PC-3 (cell line): ENCODE data around the gene ZNF79. TPM values are rescaled to one million over a fixed set of nuclear protein-coding genes. Genes with fewer than 3 reads are reported as not detected.

ENCODE experiments used
- ATAC-seq: fragments of 200-7000 bp; cut with Tn5 transposase; 2 replicates; pipeline ENCODE4 v1.9.1; 2020; ENCODE audit warnings: mild to moderate bottlenecking, moderate library complexity
- Bru-seq: library from RNA; stranded (reverse); fragments of 400-500 nt; gene quantifications from one replicate; lab custom pipeline; 2021; lab: Mats Ljungman, UMichigan
- BruChase-seq, 2 experiments: library from RNA; stranded (reverse); fragments of 400-500 nt; gene quantifications; one replicate each; lab custom pipeline; 2021; lab: Mats Ljungman, UMichigan
- BruUV-seq: library from RNA; stranded (reverse); fragments of 400-500 nt; replicated peaks from 2 replicates; lab custom pipeline; 2021; lab: Mats Ljungman, UMichigan
- CTCF ChIA-PET: fragments of 300-600 bp; sonication (Branson Sonifier 250); formaldehyde crosslinking; loops from one replicate; lab custom pipeline; 2022; ENCODE audit warnings: antibody characterized with exemption; lab: Charles Lee
- POLR2A ChIA-PET: fragments of 300-600 bp; sonication (Branson Sonifier 250); formaldehyde crosslinking; loops from one replicate; lab custom pipeline; 2022; ENCODE audit warnings: antibody characterized with exemption; ENCODE audit not compliant: unreplicated experiment; lab: Charles Lee
- DNase-seq: peaks from one replicate; pipeline ENCODE4 v3.0.0-alpha.2; 2015
- H2AFZ ChIP-seq: fragments of 300-600 bp; sonication (generic); 2 replicates; pipeline ENCODE4 v1.6.0; 2016; ENCODE audit warnings: antibody characterized with exemption, low read length
- H3F3A ChIP-seq: fragments of 300-600 bp; sonication (generic); one replicate; pipeline ENCODE4 v1.6.0; 2017; ENCODE audit warnings: antibody characterized with exemption, low read length, control low read depth, mild to moderate bottlenecking; ENCODE audit not compliant: unreplicated experiment
- H3K27ac ChIP-seq: fragments of 300-600 bp; sonication (generic); 2 replicates; pipeline ENCODE4 v1.5.1; 2016; ENCODE audit warnings: mild to moderate bottlenecking, low read length
- H3K27me3 ChIP-seq: fragments of 300-600 bp; sonication (generic); 2 replicates; pipeline ENCODE4 v1.6.1; 2016; ENCODE audit warnings: low read length, mixed read lengths
- H3K36me3 ChIP-seq: fragments of 300-600 bp; sonication (generic); 2 replicates; pipeline ENCODE4 v1.6.1; 2016; ENCODE audit warnings: low read depth, mixed run types, low read length, mixed read lengths
- H3K4me1 ChIP-seq: fragments of 300-600 bp; sonication (generic); 2 replicates; pipeline ENCODE4 v1.5.1; 2016; ENCODE audit warnings: low read length; ENCODE audit not compliant: insufficient read depth
- H3K4me2 ChIP-seq: fragments of 300-600 bp; sonication (generic); 2 replicates; pipeline ENCODE4 v1.6.0; 2016; ENCODE audit warnings: low read length
- H3K4me3 ChIP-seq: fragments of 300-600 bp; sonication (generic); 2 replicates; pipeline ENCODE4 v1.5.1; 2016; ENCODE audit warnings: mild to moderate bottlenecking, low read length, mixed read lengths
- H3K79me2 ChIP-seq: fragments of 300-600 bp; sonication (generic); 2 replicates; pipeline ENCODE4 v1.6.1; 2017; ENCODE audit warnings: low read length, mixed read lengths
- H3K9ac ChIP-seq: fragments of 300-600 bp; sonication (generic); 2 replicates; pipeline ENCODE4 v1.6.0; 2016; ENCODE audit warnings: mild to moderate bottlenecking, low read length
- H3K9me2 ChIP-seq: fragments of 300-600 bp; sonication (generic); replicated peaks from 2 replicates; pipeline ENCODE4 v1.6.1; 2016; ENCODE audit warnings: mixed run types, low read length, mixed read lengths
- H3K9me3 ChIP-seq: fragments of 300-600 bp; sonication (generic); 2 replicates; pipeline ENCODE4 v1.6.1; 2016; ENCODE audit warnings: low read length, mixed read lengths
- H4K20me1 ChIP-seq: fragments of 300-600 bp; sonication (generic); 2 replicates; pipeline ENCODE4 v1.6.1; 2016; ENCODE audit warnings: low read length, mixed read lengths
- EZH2 ChIP-seq: fragments of 300-600 bp; sonication (generic); IDR thresholded peaks from one replicate; pipeline ENCODE4 v1.6.1; 2017; ENCODE audit warnings: antibody characterized with exemption, mild to moderate bottlenecking, low read length; ENCODE audit not compliant: unreplicated experiment
- EZH2phosphoT487 ChIP-seq: fragments of 300-600 bp; sonication (generic); IDR thresholded peaks from 2 replicates; pipeline ENCODE4 v1.6.1; 2018; ENCODE audit warnings: mild to moderate bottlenecking, antibody characterized with exemption, low read length, borderline replicate concordance
- intact Hi-C: fragments of 100-400 bp; cut with micrococcal nuclease; formaldehyde crosslinking; loops from 2 replicates; pipeline ENCODE4 v1.9.0; 2023
- long read RNA-seq: library from polyadenylated mRNA; unstranded; transcript quantifications from one replicate; pipeline ENCODE4 v2.0.0, GENCODE V29; 2021; ENCODE audit not compliant: unreplicated experiment
- total RNA-seq: library from RNA; depleted of rRNA; stranded (reverse); fragments of >200 nt; gene quantifications from 2 replicates; pipeline ENCODE4 v1.2.3, GENCODE V29; 2014; rRNA removed
- TF ChIP-seq, protein P1 (sequence below): fragments of 300-600 bp; sonication (generic); conservative IDR thresholded peaks from 2 replicates; pipeline ENCODE4 v1.5.1; 2017; ENCODE audit warnings: antibody characterized with exemption, low read depth, mild to moderate bottlenecking, low read length

ZNF79 gene
- 4.9 and 5.8 TPM in 2 replicates for total RNA-seq
- percentile 62 among the genes with signal in this experiment for Bru-seq, nascent RNA
- BruChase-seq, experiment 1, labeled RNA remaining after a 6-hour chase, result percentile 67 among the genes with signal in this experiment
- percentile 63 among the genes with signal in this experiment for BruChase-seq, experiment 2, labeled RNA remaining after a 2-hour chase
- long read RNA-seq, partial matches to known transcripts, result 1 of 17 reads
- long read RNA-seq, other reads (novel, unspliced or antisense), result 10 of 17 reads

DNA sequence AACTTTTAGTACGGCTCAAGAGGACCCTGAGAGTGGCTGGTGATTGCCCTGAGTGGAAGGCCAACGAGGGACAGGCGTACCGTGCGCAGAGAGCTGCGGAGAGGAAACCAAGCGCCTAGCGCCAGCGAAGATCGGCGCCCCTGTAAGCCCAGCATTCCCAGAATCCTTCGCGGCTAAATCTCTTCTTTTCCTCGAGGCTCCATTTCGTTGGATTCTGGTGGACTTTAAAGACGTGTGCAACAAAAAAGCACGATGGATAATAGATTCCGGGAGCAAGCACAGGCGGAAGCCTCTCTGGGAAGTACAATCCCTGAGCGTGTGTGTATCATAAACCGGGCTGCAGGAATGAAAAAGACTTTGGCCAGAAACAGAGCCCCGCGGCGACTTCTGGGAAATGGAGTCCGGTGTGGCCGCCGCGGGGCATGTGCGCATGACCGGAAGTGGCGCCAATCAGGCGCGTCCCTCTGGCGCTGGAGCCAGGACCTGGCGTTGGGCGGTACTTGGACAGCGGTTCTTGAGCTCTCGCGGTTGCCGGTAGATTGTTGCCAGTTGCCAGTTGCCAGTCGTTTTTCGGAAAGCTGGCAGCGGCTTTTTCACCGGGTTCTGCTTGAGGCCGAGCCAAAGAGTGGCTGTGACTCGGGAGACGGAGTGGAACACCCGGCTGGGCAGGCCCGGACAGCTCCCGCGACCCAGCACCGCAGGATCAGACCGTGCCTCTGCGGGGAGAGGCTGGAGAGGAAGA, at the start of gene ZNF79:
TSS of gene ZNF79 (plus strand) at position 449 of the 742 bp plus-strand sequence. CDS start 406 bp downstream, outside the sequence.
- no TSS peak for BruUV-seq
- intact Hi-C loops, result loop anchor here (1.0 kb wide), 1 partner anchor 27 kb away; the partner anchor contains the start of genes LRSAM1 and RPL12
- peaks cover 54% of the 10 kb centered on the region for H3K79me2 ChIP-seq

DNA sequence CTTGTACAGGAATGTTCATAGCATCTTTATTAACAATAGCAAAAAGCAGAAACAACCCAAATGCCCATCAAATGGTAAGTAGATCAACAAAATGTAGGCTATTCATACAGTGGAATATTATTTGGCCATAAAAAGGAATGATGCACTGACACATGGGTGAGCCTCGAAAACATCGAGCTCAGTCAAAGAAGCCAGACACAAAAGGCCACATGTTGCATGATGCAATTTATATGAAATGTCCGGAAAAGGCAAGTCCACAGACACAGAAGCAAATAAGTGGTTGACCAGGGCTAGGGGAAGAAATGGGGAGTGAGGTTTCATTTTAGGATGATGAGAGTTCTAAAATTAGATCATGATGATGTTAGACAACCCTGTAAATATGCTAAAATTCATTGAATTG, 43.7 kb upstream of the ZNF79 start:
- H2AFZ ChIP-seq, result no peak overlapping the region
- H3K9ac ChIP-seq, result no peak overlapping the region
- BruUV-seq, result no TSS peak
- no peak overlapping the region for H3K4me3 ChIP-seq
- no peaks in the 10 kb centered on the region for H3K27me3 ChIP-seq
- POLR2A ChIA-PET, result interaction anchor here (0.7 kb wide), 1 partner anchor 23 kb away, joined by 14 read pairs; no protein-coding TSS in a partner anchor
- CTCF ChIA-PET, result no interaction called here
- H3K4me2 ChIP-seq, result no peak overlapping the region
- intact Hi-C loops, result loop anchor here (10.0 kb wide), 1 partner anchor 46 kb away; no protein-coding TSS in a partner anchor
- no peak for TF ChIP-seq EZH2phosphoT487
- no peak for TF ChIP-seq EZH2
- TF ChIP-seq, protein P1, sequence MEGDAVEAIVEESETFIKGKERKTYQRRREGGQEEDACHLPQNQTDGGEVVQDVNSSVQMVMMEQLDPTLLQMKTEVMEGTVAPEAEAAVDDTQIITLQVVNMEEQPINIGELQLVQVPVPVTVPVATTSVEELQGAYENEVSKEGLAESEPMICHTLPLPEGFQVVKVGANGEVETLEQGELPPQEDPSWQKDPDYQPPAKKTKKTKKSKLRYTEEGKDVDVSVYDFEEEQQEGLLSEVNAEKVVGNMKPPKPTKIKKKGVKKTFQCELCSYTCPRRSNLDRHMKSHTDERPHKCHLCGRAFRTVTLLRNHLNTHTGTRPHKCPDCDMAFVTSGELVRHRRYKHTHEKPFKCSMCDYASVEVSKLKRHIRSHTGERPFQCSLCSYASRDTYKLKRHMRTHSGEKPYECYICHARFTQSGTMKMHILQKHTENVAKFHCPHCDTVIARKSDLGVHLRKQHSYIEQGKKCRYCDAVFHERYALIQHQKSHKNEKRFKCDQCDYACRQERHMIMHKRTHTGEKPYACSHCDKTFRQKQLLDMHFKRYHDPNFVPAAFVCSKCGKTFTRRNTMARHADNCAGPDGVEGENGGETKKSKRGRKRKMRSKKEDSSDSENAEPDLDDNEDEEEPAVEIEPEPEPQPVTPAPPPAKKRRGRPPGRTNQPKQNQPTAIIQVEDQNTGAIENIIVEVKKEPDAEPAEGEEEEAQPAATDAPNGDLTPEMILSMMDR, result no peak
- no peak overlapping the region for H3K27ac ChIP-seq
- H3K9me3 ChIP-seq, result no peaks in the 10 kb centered on the region
- DNase-seq (no peak), ATAC-seq (no peak)
- no peaks in the 10 kb centered on the region for H3F3A ChIP-seq
- H3K4me1 ChIP-seq, result no peaks in the 10 kb centered on the region
- H3K79me2 ChIP-seq, result no peaks in the 10 kb centered on the region
- H4K20me1 ChIP-seq, result no peaks in the 10 kb centered on the region
- no peaks in the 10 kb centered on the region for H3K36me3 ChIP-seq
- no peaks in the 10 kb centered on the region for H3K9me2 ChIP-seq

More for the DNA sequence above, at the start of gene ZNF79:
- TF ChIP-seq, protein P1, result no peak
- TF ChIP-seq EZH2, result no peak
- TF ChIP-seq EZH2phosphoT487, result no peak
- no peaks in the 10 kb centered on the region for H3K9me2 ChIP-seq
- POLR2A ChIA-PET, result interaction anchor here (0.6 to 1.3 kb wide), 4 partner anchors 11 to 188 kb away, joined by 3 to 7 read pairs (median 4); partner anchors contain the start of genes LRSAM1, RPL12 and SLC2A8
- H3K4me3 ChIP-seq, result peak within 1 kb of the TSS; percentile 97
- DNase-seq (peak; percentile 86), ATAC-seq (peak; percentile 84)
- H3K9me3 ChIP-seq, result no peaks in the 10 kb centered on the region
- no peaks in the 10 kb centered on the region for H4K20me1 ChIP-seq
- no peaks in the 10 kb centered on the region; the same call in 1 of the 2 replicates for H3K36me3 ChIP-seq
- CTCF ChIA-PET, result no interaction called here
- H3K27ac ChIP-seq, result peak within 1 kb of the TSS; percentile 80
- H3K27me3 ChIP-seq, result no peaks in the 10 kb centered on the region
- peak within 1 kb of the TSS; percentile 89 for H3K9ac ChIP-seq
- H2AFZ ChIP-seq, result peak within 1 kb of the TSS; percentile 95
- peaks cover 38% of the 10 kb centered on the region for H3K4me1 ChIP-seq
- peak within 1 kb of the TSS; percentile 92 for H3K4me2 ChIP-seq
- H3F3A ChIP-seq, result no peaks in the 10 kb centered on the region
